ENCODE measurements around the gene SMPD1.

- TF ChIP-seq EZH2 (IDR thresholded peaks at IDR 0.05) (no peak), POLR2A (IDR thresholded peaks at IDR 0.05; ENCODE audit: borderline replicate concordance, extremely low read depth, insufficient read depth, insufficient read length) (no peak), RAD21 (IDR thresholded peaks at IDR 0.05; ENCODE audit: low read depth) (no peak), YY1 (IDR thresholded peaks at IDR 0.05; ENCODE audit: extremely low read depth, insufficient replicate concordance, low read depth, low read length) (no peak), CTCF (IDR thresholded peaks at IDR 0.05 in 2 of 3, conservative IDR thresholded peaks at IDR 0.05 in 1 of 3; ENCODE audit: borderline replicate concordance in 1 of 3, insufficient read depth in 1 of 3, low read depth in 2 of 3, low read length in 2 of 3) (no peak), REST (IDR thresholded peaks at IDR 0.05; ENCODE audit: low read depth) (no peak), SRF (IDR thresholded peaks at IDR 0.05; ENCODE audit: low read depth) (no peak), TCF7L2 (IDR thresholded peaks at IDR 0.05; ENCODE audit: borderline replicate concordance, extremely low read depth, insufficient read depth, insufficient read length) (no peak), SP1 (IDR thresholded peaks at IDR 0.05; ENCODE audit: low read depth) (no peak), MAX (IDR thresholded peaks at IDR 0.05) (no peak)
These were observed 7.4 kb downstream of the SMPD1 start for GRCh38 chr11:6397636-6398035.

Measured in HCT116 (cell line).